GM19372 (cell line): ENCODE measurements around the gene CCDC88C.

ENCODE experiments used
- ATAC-seq: cut with Tn5 transposase; IDR thresholded peaks from one replicate; pipeline ENCODE4 v1.9.1; 2021; ENCODE audit warnings: mild to moderate bottlenecking, low read depth, moderate library complexity; ENCODE audit not compliant: unreplicated experiment

Gene CCDC88C

DNA sequence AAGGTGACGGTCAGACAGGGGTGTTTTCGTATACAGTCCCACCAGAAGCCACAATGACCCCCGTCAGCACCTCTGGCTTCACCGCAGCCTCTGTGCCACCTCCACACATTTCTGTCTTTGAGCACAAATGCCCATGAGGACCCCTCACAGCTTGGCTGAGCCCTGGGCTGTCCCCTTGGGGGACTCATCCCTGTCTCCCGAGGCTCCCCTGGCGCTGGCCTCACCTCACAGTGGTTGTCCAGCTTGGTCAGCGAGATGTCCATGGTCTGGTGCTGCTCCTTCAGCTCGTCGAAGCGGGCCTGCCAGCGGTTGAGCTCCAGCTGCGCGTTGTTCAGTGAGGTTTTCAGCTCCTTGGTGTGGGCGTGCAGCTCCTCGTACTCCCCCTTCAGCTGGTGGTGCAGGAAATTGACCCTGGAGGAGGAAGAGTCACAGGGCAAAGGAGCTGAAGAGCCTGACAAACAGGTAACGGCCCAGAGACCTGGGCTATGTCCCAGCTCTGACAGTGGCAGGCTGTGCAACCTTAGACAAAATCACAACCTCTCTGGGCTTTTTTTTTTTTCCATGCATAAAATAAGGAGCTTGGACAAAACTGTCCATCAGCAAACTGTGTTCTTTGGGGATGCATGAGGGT lies 120.4 kb downstream of the CCDC88C start:
- no peak for ATAC-seq

- ATAC-seq: no peak
These were observed 121.5 kb downstream of the CCDC88C start for GRCh38 chr14:91295851-91296796.

- no peak for ATAC-seq
These were observed 122.3 kb downstream of the CCDC88C start for GRCh38 chr14:91295276-91295845.

DNA sequence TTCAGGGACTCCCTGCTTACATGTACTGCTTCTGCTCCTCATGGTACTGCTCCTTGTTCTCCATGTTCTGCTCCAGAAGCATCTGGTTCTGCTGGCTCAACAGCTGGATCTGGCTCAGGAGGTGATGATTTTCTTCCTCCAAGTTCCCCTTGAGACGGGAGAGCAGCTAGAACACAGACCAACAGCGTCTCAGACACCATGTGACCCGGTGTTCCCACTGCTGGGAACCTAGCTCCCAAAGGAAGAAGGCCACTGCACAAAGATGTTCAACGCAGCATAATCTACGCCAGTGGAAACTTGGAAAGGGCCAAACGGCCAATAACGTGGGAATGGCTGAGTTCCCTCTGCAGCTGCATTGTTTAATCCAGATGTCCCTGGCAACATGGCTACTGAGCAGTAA lies 123.5 kb downstream of the CCDC88C start:
- no peak for ATAC-seq

DNA sequence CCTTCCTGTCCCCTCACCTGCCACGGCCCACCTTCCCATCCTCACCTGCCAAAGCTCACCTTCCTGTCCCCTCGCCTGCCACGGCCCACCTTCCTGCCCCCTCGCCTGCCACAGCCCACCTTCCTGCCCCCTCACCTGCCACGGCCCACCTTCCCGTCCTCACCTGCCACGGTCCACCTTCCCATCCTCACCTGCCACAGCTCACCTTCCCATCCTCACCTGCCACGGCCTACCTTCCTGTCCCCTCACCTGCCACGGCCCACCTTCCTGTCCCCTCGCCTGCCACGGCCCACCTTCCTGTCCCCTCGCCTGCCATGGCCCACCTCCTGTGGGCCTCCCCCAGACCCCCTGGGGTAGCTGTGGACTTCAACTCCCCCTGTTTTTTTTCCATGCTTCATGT lies 124.3 kb downstream of the CCDC88C start:
- no peak for ATAC-seq

GRCh38 chr14:91292491-91292890 lies 125.1 kb downstream of the CCDC88C start:
- no peak for ATAC-seq

DNA sequence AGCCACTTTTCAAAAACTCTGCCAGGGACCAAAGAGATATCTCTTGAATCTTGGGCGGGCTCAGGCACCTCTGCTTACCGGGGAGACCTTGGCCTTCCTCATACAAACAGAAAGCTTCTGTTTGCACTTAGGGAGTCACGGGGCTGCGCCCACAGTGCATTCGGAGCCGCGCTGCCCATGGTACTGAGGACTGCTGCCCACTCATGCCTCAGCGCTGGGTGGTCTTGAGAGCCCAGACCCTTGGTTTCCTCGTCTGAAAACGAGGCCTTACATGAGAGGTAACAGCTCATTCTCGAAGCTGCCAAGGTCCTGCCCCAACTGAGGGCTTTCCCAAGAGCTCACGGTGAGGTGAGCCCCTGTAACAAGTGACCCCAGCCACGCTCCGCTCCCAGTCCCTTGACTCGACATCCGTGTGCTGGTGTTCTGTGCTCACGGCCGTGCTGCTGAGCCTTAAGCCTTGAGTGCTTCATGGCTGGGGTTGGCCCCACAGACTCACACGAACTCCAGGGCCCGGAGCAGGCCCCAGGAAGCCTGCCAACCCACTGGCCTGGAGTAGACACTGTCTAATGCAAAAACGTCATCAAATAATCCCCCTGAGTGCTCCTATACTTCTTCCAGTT lies 125.7 kb downstream of the CCDC88C start:
- no peak for ATAC-seq

DNA sequence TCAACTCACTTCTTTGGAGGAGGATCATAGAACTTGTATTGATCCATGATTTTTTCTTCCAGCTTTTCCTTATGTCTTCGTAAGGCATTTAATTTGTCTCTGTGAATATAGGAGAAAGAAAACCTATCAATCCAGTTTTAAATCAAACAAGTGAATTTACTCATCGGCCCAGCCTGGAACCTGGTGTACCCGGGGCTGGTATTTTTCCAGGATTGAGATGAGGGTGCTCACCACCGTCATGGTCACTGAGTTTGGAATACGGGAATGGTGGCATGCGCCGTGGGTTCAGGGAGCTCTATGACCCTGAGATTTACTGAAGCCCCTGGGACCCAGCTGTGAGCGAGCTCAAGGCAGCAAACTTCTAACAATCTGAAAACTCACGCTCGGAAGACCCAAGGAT lies 126.6 kb downstream of the CCDC88C start:
- ATAC-seq: no peak

- ATAC-seq: no peak
These were observed 128.2 kb downstream of the CCDC88C start for GRCh38 chr14:91289464-91289863.

- no peak for ATAC-seq
These were observed 128.7 kb downstream of the CCDC88C start for GRCh38 chr14:91288876-91289275.

DNA sequence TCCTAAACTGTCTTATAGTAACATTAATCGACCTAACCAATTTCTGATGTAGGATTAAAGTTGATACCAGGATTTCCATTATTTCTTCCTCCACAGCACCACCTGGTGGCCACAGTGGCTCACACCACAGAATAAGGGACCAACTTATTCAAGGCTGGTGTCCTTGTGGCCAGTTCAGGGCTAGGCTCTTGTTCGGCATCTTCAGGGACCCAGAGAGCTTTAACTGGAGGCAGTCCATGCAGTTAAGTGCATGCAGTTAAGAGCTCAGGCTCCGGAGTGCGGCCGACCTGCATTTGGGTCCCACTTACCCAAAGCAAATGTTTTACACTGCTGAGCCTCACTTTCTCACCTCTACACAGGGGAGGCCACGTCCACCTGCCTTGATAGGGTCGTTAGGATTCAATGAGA lies 131.1 kb downstream of the CCDC88C start:
- no peak for ATAC-seq

DNA sequence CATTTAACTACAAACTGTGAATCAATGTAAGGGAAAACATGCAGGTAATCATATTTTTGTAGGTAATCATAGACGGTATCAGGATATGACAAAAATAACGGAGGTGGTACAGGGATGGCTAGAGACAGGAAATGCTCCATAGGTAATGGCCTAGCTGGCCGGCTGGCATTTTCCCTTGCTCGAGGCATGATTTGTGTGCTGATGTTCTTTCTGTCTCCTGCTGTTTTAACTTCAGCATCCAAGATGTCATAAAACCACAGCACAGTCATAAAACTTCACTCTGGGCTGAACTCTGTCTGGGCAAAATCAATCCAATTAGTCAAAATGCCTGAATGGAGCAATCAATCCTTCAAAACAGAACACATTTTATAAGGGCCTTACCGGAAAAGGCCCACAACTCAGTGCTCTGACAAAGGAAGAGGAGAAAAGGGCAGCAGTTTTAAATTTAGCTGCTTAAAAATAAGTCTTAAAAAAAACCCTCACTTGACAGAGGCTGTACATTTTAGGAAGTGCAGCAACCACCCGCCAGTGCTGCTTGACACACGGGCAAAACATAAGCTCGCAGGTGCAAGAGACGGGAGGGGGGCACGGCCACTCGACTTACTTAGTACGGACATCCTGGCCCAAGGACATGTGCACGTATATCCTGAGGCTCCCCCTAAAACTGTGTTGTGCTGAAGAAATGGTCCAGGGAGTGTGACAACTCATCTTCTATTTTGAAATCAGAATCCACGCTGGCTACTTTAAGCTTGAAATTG lies 132.7 kb downstream of the CCDC88C start:
- no peak for ATAC-seq

- no peak for ATAC-seq
These were observed 133.4 kb downstream of the CCDC88C start for GRCh38 chr14:91284146-91284790.

- ATAC-seq: no peak
These were observed 134.0 kb downstream of the CCDC88C start for GRCh38 chr14:91283666-91284065.

DNA sequence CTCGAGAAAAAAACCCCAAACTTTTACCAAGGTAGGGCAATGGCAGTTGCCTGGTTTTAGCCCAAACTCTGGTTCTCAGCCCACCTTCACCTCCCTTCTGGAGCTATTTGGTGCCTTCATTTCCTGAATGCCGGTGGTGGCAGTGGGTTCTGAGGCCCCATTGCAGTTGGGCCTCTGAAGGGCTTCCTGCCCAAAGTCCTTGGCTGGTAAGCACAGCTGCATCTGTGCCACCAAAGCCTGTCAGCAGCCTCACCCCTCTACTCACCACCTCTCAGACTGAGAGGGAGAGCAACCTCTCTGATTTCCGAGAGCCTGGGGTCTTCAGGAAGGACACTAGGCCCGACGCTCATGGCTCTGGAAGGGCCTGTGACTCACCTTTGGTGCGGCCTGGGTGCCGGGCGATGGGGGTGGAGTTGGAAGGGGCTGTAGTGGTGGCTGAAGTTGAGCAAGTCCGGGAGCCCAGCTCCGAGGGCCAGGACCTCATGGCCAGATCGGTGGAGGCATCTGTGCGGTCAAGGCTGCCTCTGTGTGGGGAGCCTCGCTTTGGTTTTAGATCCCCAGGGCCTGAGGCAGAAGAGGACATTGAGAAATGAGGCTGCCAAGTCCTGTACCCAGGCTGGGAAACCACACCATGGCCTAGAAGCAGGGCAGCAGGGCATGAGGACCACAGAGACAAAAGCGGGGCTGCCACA lies 134.5 kb downstream of the CCDC88C start:
- ATAC-seq: no peak

- no peak for ATAC-seq
These were observed 136.3 kb downstream of the CCDC88C start for GRCh38 chr14:91281346-91281745.

GRCh38 chr14:91280129-91280528 lies 137.5 kb downstream of the CCDC88C start:
- no peak for ATAC-seq

DNA sequence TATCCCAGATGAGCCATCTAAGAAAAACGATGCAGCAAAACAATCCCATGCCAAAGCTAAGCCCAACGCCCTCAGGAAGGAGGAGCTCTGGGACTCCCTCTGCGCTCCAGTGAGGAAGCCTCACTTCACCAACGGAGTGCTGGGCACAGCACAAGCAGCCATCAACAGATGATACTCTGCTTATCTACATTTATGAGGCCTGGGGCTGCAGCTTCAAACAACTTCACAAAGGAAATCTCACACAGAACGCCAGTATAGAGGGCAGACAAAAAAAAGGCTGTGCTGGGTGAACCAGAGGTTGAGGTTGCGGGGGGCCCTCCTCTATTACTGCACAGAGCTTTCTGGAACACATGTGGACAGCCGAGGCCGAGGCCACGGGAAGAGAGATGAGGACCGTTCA lies 138.3 kb downstream of the CCDC88C start:
- ATAC-seq: no peak

GRCh38 chr14:91278383-91278715 lies 139.3 kb downstream of the CCDC88C start:
- no peak for ATAC-seq
